Measurements from ENCODE around the gene SPATA4. TPM values are rescaled to one million over a fixed set of nuclear protein-coding genes. Genes with fewer than 3 reads are reported as not detected.

SPATA4 gene
- total RNA-seq, 1 experiment from 2014 or later = not detected

DNA sequence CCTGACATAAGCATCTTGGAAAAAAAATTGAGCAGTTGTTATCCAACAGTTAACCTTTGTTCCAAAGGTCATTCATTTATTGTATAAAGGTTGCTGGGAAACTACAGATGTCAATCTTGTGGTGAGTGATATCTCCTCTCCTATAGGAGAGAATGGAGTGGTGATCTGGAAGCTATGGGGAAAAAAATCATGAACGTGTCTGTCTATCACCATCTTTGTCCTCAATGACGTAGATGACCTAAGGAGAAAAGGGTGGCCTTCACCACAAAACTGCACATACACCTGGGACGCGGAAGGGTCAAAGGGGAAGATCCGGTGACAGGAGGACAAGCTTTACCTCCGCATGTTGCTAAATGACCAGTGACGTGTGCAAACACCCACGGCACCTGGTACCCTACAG is 46.3 kb upstream of the SPATA4 start:
- intact Hi-C loops (cut with micrococcal nuclease; ENCODE audit: unreplicated experiment) = no loop called here
- Histone ChIP-seq H3K27me3 (ENCODE audit: control insufficient read depth, insufficient read depth, low read length) (no peaks in the 10 kb centered on the region), H3K4me3 (ENCODE audit: low read depth in 2 of 2, low read length in 2 of 2) (no peak overlapping the region), H3K9me3 (ENCODE audit: control insufficient read depth, insufficient read depth, low read depth, low read length) (no peaks in the 10 kb centered on the region), H3K4me1 (ENCODE audit: control insufficient read depth, insufficient read depth, low read length) (no peaks in the 10 kb centered on the region), H3K27ac (ENCODE audit: low read length) (no peak overlapping the region), H3K36me3 (ENCODE audit: control insufficient read depth, insufficient read depth, low read length) (no peaks in the 10 kb centered on the region)
- no peak for DNase-seq (ENCODE audit: low read depth, low spot score)
- in situ Hi-C loops (cut with HindIII; ENCODE audit: low pct_unique_long_range_greater_than_20kb, low sequenced_read_pairs) = no loop called here
- no TSS peak for BruUV-seq (replicated peaks)
- ChIA-PET POLR2A (no interaction called here), CTCF (no interaction called here)
- TF ChIP-seq POLR2AphosphoS5 (IDR thresholded peaks at IDR 0.05; ENCODE audit: low read depth, low read length) (no peak), SIN3A (IDR thresholded peaks at IDR 0.05; ENCODE audit: borderline replicate concordance, insufficient read depth, low read depth, low read length) (no peak), TCF7L2 (IDR thresholded peaks at IDR 0.05; ENCODE audit: low read depth, low read length) (no peak), CTCF (IDR thresholded peaks at IDR 0.05) (no peak)
- TF ChIP-seq, protein P1, sequence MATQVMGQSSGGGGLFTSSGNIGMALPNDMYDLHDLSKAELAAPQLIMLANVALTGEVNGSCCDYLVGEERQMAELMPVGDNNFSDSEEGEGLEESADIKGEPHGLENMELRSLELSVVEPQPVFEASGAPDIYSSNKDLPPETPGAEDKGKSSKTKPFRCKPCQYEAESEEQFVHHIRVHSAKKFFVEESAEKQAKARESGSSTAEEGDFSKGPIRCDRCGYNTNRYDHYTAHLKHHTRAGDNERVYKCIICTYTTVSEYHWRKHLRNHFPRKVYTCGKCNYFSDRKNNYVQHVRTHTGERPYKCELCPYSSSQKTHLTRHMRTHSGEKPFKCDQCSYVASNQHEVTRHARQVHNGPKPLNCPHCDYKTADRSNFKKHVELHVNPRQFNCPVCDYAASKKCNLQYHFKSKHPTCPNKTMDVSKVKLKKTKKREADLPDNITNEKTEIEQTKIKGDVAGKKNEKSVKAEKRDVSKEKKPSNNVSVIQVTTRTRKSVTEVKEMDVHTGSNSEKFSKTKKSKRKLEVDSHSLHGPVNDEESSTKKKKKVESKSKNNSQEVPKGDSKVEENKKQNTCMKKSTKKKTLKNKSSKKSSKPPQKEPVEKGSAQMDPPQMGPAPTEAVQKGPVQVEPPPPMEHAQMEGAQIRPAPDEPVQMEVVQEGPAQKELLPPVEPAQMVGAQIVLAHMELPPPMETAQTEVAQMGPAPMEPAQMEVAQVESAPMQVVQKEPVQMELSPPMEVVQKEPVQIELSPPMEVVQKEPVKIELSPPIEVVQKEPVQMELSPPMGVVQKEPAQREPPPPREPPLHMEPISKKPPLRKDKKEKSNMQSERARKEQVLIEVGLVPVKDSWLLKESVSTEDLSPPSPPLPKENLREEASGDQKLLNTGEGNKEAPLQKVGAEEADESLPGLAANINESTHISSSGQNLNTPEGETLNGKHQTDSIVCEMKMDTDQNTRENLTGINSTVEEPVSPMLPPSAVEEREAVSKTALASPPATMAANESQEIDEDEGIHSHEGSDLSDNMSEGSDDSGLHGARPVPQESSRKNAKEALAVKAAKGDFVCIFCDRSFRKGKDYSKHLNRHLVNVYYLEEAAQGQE (IDR thresholded peaks at IDR 0.05; ENCODE audit: insufficient read depth in 1 of 2, low read depth in 2 of 2, low read length in 1 of 2) = no peak
- ATAC-seq = no peak

GRCh38 chr4:176238826-176239225 is 43.4 kb upstream of the SPATA4 start:
- intact Hi-C loops (cut with micrococcal nuclease; ENCODE audit: unreplicated experiment) = no loop called here
- POLR2A ChIA-PET = no interaction called here
- CTCF ChIA-PET = no interaction called here

More at GRCh38 chr4:176238826-176239225, 43.4 kb upstream of the SPATA4 start:
- Histone ChIP-seq H3K4me3 (ENCODE audit: low read depth in 2 of 2, low read length in 2 of 2) (no peak overlapping the region), H3K27me3 (ENCODE audit: control insufficient read depth, insufficient read depth, low read length) (no peaks in the 10 kb centered on the region), H3K27ac (ENCODE audit: low read length) (no peak overlapping the region), H3K9me3 (ENCODE audit: control insufficient read depth, insufficient read depth, low read depth, low read length) (no peaks in the 10 kb centered on the region), H3K4me1 (ENCODE audit: control insufficient read depth, insufficient read depth, low read length) (no peaks in the 10 kb centered on the region), H3K36me3 (ENCODE audit: control insufficient read depth, insufficient read depth, low read length) (no peaks in the 10 kb centered on the region)
- TF ChIP-seq TCF7L2 (IDR thresholded peaks at IDR 0.05; ENCODE audit: low read depth, low read length) (no peak), SIN3A (IDR thresholded peaks at IDR 0.05; ENCODE audit: borderline replicate concordance, insufficient read depth, low read depth, low read length) (no peak), POLR2AphosphoS5 (IDR thresholded peaks at IDR 0.05; ENCODE audit: low read depth, low read length) (no peak), CTCF (IDR thresholded peaks at IDR 0.05) (no peak)
- TF ChIP-seq, protein P1 (IDR thresholded peaks at IDR 0.05; ENCODE audit: insufficient read depth in 1 of 2, low read depth in 2 of 2, low read length in 1 of 2) = no peak
- in situ Hi-C loops (cut with HindIII; ENCODE audit: low pct_unique_long_range_greater_than_20kb, low sequenced_read_pairs) = no loop called here
- DNase-seq (ENCODE audit: low read depth, low spot score) (no peak), ATAC-seq (no peak)
- no TSS peak for BruUV-seq (replicated peaks)
